Measurements from ENCODE around the gene HSD11B2. TPM values are rescaled to one million over a fixed set of nuclear protein-coding genes. Genes with fewer than 3 reads are reported as not detected.
"Not testable (repeated sequence)": the region's sequence is repeated elsewhere in the genome, so short reads cannot be mapped to it uniquely, and the experiment has no call there.

HSD11B2 gene
- total RNA-seq, 1 donor from 2014 or later, result 38.7 TPM

DNA sequence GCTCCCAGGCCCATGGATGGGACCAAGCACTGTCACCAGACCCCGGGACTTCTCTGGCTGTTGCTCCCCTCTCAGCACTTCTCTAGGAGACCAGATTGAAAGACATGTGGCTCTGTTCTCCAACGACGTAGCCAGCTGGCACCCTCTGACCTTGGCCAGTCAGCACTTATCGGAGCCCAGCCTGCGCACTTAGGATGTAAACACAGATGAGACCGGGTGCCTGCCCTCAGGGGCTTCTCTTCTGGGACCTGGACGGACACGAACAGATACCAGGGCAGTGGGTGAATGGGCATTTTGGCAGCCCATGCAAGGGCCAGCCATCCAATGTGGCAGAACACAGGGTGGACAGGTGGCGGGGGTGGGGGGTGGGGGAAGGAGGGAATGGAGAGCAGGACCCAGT, 21.3 kb upstream of the HSD11B2 start:
- H3K27ac Mint-ChIP-seq, result no peak overlapping the region
- H3K27me3 Mint-ChIP-seq, result no peaks in the 10 kb centered on the region
- peaks cover 2% of the 10 kb centered on the region for H3K36me3 Mint-ChIP-seq (ENCODE audit: insufficient read depth)
- H3K9me3 Mint-ChIP-seq (ENCODE audit: low read depth), result no peaks in the 10 kb centered on the region
- no peak for DNase-seq (ENCODE audit: low spot score, unreplicated experiment)
- H3K4me3 Mint-ChIP-seq (ENCODE audit: low read depth), result no peak overlapping the region
- TF ChIP-seq, protein P1, sequence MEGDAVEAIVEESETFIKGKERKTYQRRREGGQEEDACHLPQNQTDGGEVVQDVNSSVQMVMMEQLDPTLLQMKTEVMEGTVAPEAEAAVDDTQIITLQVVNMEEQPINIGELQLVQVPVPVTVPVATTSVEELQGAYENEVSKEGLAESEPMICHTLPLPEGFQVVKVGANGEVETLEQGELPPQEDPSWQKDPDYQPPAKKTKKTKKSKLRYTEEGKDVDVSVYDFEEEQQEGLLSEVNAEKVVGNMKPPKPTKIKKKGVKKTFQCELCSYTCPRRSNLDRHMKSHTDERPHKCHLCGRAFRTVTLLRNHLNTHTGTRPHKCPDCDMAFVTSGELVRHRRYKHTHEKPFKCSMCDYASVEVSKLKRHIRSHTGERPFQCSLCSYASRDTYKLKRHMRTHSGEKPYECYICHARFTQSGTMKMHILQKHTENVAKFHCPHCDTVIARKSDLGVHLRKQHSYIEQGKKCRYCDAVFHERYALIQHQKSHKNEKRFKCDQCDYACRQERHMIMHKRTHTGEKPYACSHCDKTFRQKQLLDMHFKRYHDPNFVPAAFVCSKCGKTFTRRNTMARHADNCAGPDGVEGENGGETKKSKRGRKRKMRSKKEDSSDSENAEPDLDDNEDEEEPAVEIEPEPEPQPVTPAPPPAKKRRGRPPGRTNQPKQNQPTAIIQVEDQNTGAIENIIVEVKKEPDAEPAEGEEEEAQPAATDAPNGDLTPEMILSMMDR (IDR thresholded peaks at IDR 0.05; ENCODE audit: unreplicated experiment), result no peak
- peaks cover 6% of the 10 kb centered on the region for H3K4me1 Mint-ChIP-seq (ENCODE audit: low read depth)

DNA sequence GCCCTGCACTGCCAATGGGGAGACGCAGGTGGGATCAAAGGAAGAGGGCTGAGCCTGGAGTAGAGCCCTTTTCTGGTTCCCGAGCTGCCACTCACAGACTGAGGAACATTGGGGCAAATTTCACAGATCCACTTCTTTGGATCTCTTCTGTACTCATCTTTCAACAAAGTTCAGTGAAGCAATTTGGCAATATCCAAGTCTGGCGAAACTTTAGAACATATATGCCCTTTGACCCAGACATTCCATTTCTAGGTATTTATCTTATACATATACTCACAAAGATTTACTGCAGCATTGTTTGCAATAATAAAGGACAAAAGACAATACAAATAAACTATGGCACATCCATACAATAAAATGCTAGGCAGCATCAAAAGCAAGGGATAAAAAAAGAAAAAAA, 19.6 kb upstream of the HSD11B2 start:
- no peak for DNase-seq (ENCODE audit: low spot score, unreplicated experiment)
- Mint-ChIP-seq H3K4me3 (ENCODE audit: low read depth) (no peak overlapping the region), H3K27ac (no peak overlapping the region), H3K27me3 (peaks cover 3% of the 10 kb centered on the region), H3K9me3 (ENCODE audit: low read depth) (no peaks in the 10 kb centered on the region), H3K36me3 (ENCODE audit: insufficient read depth) (peaks cover 2% of the 10 kb centered on the region), H3K4me1 (ENCODE audit: low read depth) (peaks cover 4% of the 10 kb centered on the region)
- TF ChIP-seq, protein P1 (IDR thresholded peaks at IDR 0.05; ENCODE audit: unreplicated experiment), result no peak

DNA sequence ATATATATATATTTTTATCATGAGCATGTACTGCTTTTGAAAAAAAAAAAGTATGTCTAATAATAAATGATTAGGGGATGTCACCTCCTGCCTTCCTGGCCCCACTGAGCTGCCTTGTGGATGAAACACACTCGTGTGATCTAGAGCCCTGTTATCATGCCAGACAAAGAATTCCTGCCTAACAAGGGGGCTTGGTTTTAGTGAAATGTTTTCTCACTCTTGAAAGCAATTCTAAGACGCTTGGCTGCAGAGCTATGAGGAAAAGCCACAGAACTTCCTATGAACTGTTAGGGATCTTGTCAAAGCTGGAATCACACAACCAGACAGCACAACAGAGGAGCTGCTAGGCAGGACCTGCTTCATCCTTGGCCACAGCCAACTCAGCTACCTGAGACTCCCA, 18.6 kb upstream of the HSD11B2 start:
- Mint-ChIP-seq H3K27me3 (peaks cover 6% of the 10 kb centered on the region), H3K27ac (no peak overlapping the region), H3K36me3 (ENCODE audit: insufficient read depth) (peaks cover 2% of the 10 kb centered on the region), H3K9me3 (ENCODE audit: low read depth) (no peaks in the 10 kb centered on the region), H3K4me3 (ENCODE audit: low read depth) (no peak overlapping the region), H3K4me1 (ENCODE audit: low read depth) (peaks cover 7% of the 10 kb centered on the region)
- no peak for DNase-seq (ENCODE audit: low spot score, unreplicated experiment)
- TF ChIP-seq, protein P1 (IDR thresholded peaks at IDR 0.05; ENCODE audit: unreplicated experiment), result no peak

DNA sequence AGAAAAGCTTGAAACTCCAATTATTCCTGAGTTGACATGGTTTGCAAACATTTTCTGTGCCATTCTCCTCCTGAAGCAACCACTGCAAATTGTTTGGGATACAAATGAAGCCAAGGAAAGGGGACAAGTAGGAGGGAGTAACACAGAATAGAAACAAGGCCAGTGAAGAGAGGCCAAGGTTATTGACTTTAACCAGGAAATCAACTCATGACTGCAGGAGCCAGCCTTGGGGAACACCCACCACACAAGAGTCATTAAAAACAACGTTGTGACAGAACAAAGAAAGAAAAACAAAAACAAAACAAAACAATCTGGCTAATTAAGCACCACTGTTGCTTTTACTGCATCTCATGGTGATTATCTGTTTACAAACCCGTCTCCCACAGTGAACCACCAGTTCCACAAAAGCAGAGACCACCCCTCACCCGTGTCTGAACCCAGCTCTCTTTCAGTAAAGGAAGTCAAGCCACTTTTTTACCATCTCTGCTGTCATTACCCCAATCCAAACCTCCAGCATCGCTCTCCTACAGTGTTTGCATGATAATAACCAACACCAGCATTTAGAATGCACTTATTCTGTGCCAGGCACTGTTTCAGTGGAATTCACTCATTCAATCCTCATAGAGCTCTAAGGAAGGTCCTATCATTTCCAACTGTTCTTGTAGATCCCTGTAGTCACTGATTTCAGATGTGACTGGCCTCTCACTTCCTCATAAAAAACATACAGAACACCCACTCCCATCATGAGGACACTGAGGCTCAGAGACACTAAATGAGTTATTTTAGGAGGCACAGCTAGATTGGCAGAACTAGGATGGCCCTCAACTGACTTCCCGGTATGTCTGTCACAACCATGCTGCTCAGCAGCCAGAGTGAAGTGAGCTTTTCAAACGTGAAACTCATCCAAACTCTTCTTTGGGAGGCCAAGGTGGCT, 16.7 kb upstream of the HSD11B2 start:
- Mint-ChIP-seq H3K36me3 (ENCODE audit: insufficient read depth) (peaks cover 2% of the 10 kb centered on the region), H3K27ac (no peak overlapping the region), H3K4me1 (ENCODE audit: low read depth) (peaks cover 7% of the 10 kb centered on the region), H3K9me3 (ENCODE audit: low read depth) (no peaks in the 10 kb centered on the region), H3K27me3 (peaks cover 10% of the 10 kb centered on the region), H3K4me3 (ENCODE audit: low read depth) (peak overlapping the region; percentile 44)
- TF ChIP-seq, protein P1 (IDR thresholded peaks at IDR 0.05; ENCODE audit: unreplicated experiment), result no peak
- DNase-seq (ENCODE audit: low spot score, unreplicated experiment), result no peak

DNA sequence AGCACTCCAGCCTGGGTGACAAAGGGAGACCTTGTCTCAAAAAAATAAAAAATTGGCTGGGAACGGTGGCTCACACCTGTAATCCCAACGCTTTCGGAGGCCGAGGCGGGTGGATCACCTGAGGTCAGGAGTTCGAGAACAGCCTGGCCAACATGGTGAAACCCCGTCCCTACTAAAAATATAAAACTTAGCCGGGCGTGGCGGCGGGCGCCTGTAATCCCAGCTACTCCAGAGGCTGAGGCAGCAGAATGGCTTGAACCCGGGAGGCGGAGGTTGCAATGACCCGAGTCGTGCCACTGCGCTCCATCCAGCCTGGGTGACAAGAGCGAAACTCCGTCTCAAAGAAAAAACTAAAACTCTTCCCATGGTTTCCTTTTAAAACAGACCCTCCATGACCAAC, 15.5 kb upstream of the HSD11B2 start:
- Mint-ChIP-seq H3K27me3 (peaks cover 15% of the 10 kb centered on the region), H3K4me3 (ENCODE audit: low read depth) (peak overlapping the region; percentile 76), H3K27ac (peak overlapping the region; percentile 53)
- not testable (repeated sequence) for H3K4me1 Mint-ChIP-seq (ENCODE audit: low read depth); DNase-seq (ENCODE audit: low spot score, unreplicated experiment); H3K36me3 Mint-ChIP-seq (ENCODE audit: insufficient read depth); H3K9me3 Mint-ChIP-seq (ENCODE audit: low read depth)
